GM10266 (cell line): Measurements from ENCODE around the gene TERF2IP.

Source experiments
- DNase-seq: peaks from one replicate; pipeline ENCODE4 v3.0.0; 2012; ENCODE audit errors: extremely low spot score
- TF ChIP-seq, protein P1 (sequence below): IDR thresholded peaks from 2 replicates; pipeline ENCODE4 v1.5.1; 2012; ENCODE audit warnings: mild to moderate bottlenecking, low read depth; ENCODE audit not compliant: control insufficient read depth, insufficient read depth; ENCODE audit errors: missing control alignments

Gene TERF2IP

DNA sequence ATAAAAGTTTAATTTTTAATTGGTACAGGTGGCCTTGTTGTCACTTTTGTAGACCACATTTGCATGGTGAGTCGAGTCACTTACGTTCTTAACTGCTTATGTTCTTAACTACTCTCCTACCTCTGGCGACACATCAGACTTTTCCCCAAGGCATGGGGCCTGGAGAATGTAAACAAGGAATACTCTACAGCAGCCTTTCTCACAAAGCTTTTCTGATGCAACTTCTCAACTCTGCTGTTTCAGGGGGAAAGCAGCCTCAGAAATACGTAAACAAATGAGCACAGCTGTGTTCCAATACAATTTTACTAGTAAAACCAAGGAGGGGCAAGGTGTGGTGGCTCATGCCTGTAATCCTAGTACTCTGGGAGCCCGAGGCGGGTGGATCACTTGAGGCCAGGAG, 7.0 kb upstream of the TERF2IP start:
- TF ChIP-seq, protein P1, sequence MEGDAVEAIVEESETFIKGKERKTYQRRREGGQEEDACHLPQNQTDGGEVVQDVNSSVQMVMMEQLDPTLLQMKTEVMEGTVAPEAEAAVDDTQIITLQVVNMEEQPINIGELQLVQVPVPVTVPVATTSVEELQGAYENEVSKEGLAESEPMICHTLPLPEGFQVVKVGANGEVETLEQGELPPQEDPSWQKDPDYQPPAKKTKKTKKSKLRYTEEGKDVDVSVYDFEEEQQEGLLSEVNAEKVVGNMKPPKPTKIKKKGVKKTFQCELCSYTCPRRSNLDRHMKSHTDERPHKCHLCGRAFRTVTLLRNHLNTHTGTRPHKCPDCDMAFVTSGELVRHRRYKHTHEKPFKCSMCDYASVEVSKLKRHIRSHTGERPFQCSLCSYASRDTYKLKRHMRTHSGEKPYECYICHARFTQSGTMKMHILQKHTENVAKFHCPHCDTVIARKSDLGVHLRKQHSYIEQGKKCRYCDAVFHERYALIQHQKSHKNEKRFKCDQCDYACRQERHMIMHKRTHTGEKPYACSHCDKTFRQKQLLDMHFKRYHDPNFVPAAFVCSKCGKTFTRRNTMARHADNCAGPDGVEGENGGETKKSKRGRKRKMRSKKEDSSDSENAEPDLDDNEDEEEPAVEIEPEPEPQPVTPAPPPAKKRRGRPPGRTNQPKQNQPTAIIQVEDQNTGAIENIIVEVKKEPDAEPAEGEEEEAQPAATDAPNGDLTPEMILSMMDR, result no peak
- DNase-seq, result no peak

GRCh38 chr16:75644240-75645012, 3.1 kb upstream of the TERF2IP start:
- no peak for DNase-seq
- TF ChIP-seq, protein P1, result no peak

- DNase-seq, result no peak
- TF ChIP-seq, protein P1, result no peak
These were observed 471 bp upstream of the TERF2IP start for GRCh38 chr16:75647112-75647491.

- peak; percentile 82 for DNase-seq
- TF ChIP-seq, protein P1, result no peak
These were observed 898 bp downstream of the TERF2IP start for GRCh38 chr16:75648265-75649076.

GRCh38 chr16:75653922-75654321, 6.3 kb downstream of the TERF2IP start:
- TF ChIP-seq, protein P1, result no peak
- no peak for DNase-seq

GRCh38 chr16:75658175-75658574, 10.6 kb downstream of the TERF2IP start:
- DNase-seq, result no peak
- TF ChIP-seq, protein P1, result no peak

GRCh38 chr16:75660321-75660720, 12.7 kb downstream of the TERF2IP start:
- TF ChIP-seq, protein P1, result no peak
- no peak for DNase-seq
